ENCODE data around the gene CREB3. TPM values are rescaled to one million over a fixed set of nuclear protein-coding genes. Genes with fewer than 3 reads are reported as not detected.

Gene CREB3
- total RNA-seq, 1 donor from 2014 or later, result 28.1 TPM

DNA sequence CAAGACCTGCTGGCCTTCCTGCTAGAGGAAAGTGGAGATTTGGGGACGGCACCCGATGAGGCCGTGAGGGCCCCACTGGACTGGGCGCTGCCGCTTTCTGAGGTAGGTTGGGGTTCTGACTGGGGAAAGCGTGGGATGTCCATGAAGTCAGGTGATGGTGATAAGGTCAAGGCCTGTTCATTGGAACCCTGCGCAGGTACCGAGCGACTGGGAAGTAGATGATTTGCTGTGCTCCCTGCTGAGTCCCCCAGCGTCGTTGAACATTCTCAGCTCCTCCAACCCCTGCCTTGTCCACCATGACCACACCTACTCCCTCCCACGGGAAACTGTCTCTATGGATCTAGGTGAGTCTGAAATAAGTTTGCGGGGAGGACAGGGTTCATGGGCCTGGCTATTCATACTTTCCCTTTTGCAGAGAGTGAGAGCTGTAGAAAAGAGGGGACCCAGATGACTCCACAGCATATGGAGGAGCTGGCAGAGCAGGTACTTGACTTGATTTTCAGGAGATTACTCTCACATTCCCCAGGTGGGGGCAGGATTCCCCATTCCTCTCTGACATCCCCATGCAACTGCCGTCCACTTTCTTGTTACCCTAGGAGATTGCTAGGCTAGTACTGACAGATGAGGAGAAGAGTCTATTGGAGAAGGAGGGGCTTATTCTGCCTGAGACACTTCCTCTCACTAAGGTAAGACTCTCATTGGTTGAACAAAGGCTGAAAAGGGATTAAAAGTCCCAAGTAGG, 505 bp downstream of the CREB3 start:
- no peaks in the 10 kb centered on the region for H3K9me3 ChIP-seq
- intact Hi-C loops (cut with DNase I), result no loop called here
- peak overlapping the region; percentile 84 for H3K4me3 ChIP-seq
- peak overlapping the region; percentile 97 for H3K27ac ChIP-seq
- peaks cover 50% of the 10 kb centered on the region for H3K4me1 ChIP-seq
- H3K36me3 ChIP-seq, result peaks cover 39% of the 10 kb centered on the region
- TF ChIP-seq, protein P1, sequence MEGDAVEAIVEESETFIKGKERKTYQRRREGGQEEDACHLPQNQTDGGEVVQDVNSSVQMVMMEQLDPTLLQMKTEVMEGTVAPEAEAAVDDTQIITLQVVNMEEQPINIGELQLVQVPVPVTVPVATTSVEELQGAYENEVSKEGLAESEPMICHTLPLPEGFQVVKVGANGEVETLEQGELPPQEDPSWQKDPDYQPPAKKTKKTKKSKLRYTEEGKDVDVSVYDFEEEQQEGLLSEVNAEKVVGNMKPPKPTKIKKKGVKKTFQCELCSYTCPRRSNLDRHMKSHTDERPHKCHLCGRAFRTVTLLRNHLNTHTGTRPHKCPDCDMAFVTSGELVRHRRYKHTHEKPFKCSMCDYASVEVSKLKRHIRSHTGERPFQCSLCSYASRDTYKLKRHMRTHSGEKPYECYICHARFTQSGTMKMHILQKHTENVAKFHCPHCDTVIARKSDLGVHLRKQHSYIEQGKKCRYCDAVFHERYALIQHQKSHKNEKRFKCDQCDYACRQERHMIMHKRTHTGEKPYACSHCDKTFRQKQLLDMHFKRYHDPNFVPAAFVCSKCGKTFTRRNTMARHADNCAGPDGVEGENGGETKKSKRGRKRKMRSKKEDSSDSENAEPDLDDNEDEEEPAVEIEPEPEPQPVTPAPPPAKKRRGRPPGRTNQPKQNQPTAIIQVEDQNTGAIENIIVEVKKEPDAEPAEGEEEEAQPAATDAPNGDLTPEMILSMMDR (IDR thresholded peaks at IDR 0.05), result no peak
- DNase-seq, result no peak
- ATAC-seq, result peak in 1 of 2 donors; percentile 2
- H3K27me3 ChIP-seq (ENCODE audit: low read depth), result no peaks in the 10 kb centered on the region

DNA sequence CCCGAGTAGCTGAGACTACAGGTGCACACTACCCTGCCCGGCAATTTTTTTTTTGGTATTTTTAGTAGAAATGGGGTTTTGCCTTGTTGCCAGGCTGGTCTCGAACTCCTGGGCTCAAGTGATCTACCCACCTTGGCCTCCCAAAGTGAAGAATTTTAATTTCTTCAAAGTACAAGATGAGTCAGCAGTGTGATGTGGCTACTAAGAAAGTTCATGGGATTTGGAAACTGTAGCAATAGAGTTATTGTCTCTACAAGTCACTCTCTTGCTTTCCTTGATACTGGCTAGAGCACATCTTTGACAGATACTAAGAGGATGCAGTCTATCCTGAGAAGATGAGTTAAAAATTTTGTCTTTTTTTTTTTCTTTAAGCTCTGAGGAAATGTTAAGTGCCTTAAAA, 1.6 kb downstream of the CREB3 start:
- no peak overlapping the region for H3K27ac ChIP-seq
- peaks cover 38% of the 10 kb centered on the region for H3K4me1 ChIP-seq
- intact Hi-C loops (cut with DNase I), result no loop called here
- no peaks in the 10 kb centered on the region for H3K27me3 ChIP-seq (ENCODE audit: low read depth)
- no peaks in the 10 kb centered on the region for H3K9me3 ChIP-seq
- TF ChIP-seq, protein P1 (IDR thresholded peaks at IDR 0.05), result no peak
- H3K36me3 ChIP-seq, result peaks cover 51% of the 10 kb centered on the region
- ATAC-seq, result no peak
- H3K4me3 ChIP-seq, result no peak overlapping the region
- DNase-seq, result no peak

DNA sequence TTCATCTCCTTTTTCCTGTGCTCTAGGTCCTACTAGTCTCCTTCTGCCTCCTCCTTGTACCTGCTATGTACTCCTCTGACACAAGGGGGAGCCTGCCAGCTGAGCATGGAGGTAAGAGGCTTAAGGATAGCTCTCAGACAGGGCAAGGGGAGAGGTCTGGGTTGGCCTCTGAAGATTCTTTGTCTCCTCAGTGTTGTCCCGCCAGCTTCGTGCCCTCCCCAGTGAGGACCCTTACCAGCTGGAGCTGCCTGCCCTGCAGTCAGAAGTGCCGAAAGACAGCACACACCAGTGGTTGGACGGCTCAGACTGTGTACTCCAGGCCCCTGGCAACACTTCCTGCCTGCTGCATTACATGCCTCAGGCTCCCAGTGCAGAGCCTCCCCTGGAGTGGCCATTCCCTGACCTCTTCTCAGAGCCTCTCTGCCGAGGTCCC, 3.8 kb downstream of the CREB3 start:
- Histone ChIP-seq H3K27ac (peak overlapping the region; percentile 38), H3K27me3 (ENCODE audit: low read depth) (no peaks in the 10 kb centered on the region), H3K4me3 (no peak overlapping the region), H3K9me3 (no peaks in the 10 kb centered on the region), H3K36me3 (peaks cover 72% of the 10 kb centered on the region), H3K4me1 (peaks cover 18% of the 10 kb centered on the region)
- TF ChIP-seq, protein P1 (IDR thresholded peaks at IDR 0.05), result peak; percentile 73
- DNase-seq, result peak; percentile 64
- intact Hi-C loops (cut with DNase I), result no loop called here
- no peak for ATAC-seq

DNA sequence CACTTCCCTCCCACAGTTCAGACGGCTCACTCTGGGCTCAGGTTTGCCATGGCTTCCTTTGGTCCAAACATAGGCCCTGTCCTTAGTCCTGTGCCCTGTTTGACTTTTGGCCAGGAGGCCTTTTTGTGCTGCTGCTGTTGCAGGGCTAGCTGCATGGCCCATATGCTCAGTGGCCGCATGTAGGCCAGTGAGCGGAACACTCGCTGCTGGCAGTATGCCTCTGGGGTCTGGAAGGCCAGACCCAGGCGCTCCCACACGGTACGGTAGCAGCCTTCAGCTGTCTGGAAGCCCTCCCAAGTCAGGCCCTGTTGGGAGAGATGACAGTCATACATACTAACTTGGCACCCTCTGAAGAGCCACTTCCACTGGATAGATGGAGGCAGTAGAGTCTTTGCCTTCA, 4.7 kb downstream of the CREB3 start:
- Histone ChIP-seq H3K4me3 (no peak overlapping the region), H3K4me1 (peaks cover 18% of the 10 kb centered on the region), H3K36me3 (peaks cover 81% of the 10 kb centered on the region), H3K27ac (no peak overlapping the region), H3K9me3 (no peaks in the 10 kb centered on the region), H3K27me3 (ENCODE audit: low read depth) (no peaks in the 10 kb centered on the region)
- intact Hi-C loops (cut with DNase I), result no loop called here
- TF ChIP-seq, protein P1 (IDR thresholded peaks at IDR 0.05), result no peak
- ATAC-seq, result no peak
- no peak for DNase-seq

DNA sequence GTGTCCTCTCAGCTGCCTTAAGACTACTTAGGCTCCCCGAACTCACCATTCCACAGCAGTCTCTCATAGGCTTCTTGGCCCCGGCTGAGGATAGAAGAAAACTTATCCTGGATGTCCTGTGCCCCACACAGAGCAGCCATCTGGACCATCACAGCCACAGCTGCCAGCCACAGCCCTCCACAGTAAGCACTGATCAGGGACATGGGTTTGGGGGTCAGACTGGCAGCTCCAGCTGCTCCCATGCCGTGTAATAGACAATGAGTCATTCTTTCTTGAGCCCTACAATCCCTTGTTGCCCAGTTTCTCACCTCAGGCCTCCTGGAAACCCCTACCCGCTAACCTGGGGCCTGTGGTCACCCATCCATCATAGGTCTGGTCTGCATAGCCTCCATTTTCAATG, 5.7 kb downstream of the CREB3 start:
- intact Hi-C loops (cut with DNase I), result no loop called here

More for the DNA sequence above, 5.7 kb downstream of the CREB3 start:
- ATAC-seq (no peak), DNase-seq (no peak)
- no peak overlapping the region for H3K4me3 ChIP-seq
- TF ChIP-seq, protein P1 (IDR thresholded peaks at IDR 0.05), result no peak
- no peaks in the 10 kb centered on the region for H3K27me3 ChIP-seq (ENCODE audit: low read depth)
- no peak overlapping the region for H3K27ac ChIP-seq
- H3K36me3 ChIP-seq, result peaks cover 91% of the 10 kb centered on the region
- H3K9me3 ChIP-seq, result no peaks in the 10 kb centered on the region
- peaks cover 15% of the 10 kb centered on the region for H3K4me1 ChIP-seq

All from lower lobe of right lung (tissue), 2 donors.